Activated naive CD8-positive, alpha-beta T cell treated with anti-CD3 and anti-CD28 coated beads, Interleukin-2, amount 50 U/mL, for 16 hours (primary cell): ENCODE data around the gene FOXP1.
A peak's percentile ranks its signal among the peaks of the same experiment; 100 is the strongest.

Source experiments
- DNase-seq: peaks from one replicate; pipeline ENCODE4 v3.0.0-alpha.2; 2020; ENCODE audit warnings: low read depth, low spot score

The FOXP1 gene

GRCh38 chr3:71080517-71081083 lies 502.9 kb downstream of the FOXP1 start:
- no peak for DNase-seq

- DNase-seq, result no peak
These were observed 504.6 kb downstream of the FOXP1 start for GRCh38 chr3:71078723-71079525.

- DNase-seq, result no peak
These were observed 505.3 kb downstream of the FOXP1 start for GRCh38 chr3:71078199-71078598.

GRCh38 chr3:71077070-71077469 lies 506.5 kb downstream of the FOXP1 start:
- no peak for DNase-seq

GRCh38 chr3:71076361-71077002 lies 507.0 kb downstream of the FOXP1 start:
- no peak for DNase-seq

- DNase-seq, result no peak
These were observed 508.0 kb downstream of the FOXP1 start for GRCh38 chr3:71075494-71075893.

GRCh38 chr3:71074423-71074822 lies 509.1 kb downstream of the FOXP1 start:
- no peak for DNase-seq

GRCh38 chr3:71072986-71073385 lies 510.5 kb downstream of the FOXP1 start:
- DNase-seq, result no peak

- no peak for DNase-seq
These were observed 511.2 kb downstream of the FOXP1 start for GRCh38 chr3:71072287-71072686.

GRCh38 chr3:71070497-71071463 lies 512.7 kb downstream of the FOXP1 start:
- no peak for DNase-seq

GRCh38 chr3:71069797-71070196 lies 513.7 kb downstream of the FOXP1 start:
- no peak for DNase-seq

GRCh38 chr3:71067977-71068654 lies 515.4 kb downstream of the FOXP1 start:
- DNase-seq, result no peak

- DNase-seq, result no peak
These were observed 516.7 kb downstream of the FOXP1 start for GRCh38 chr3:71066849-71067261.

- no peak for DNase-seq
These were observed 517.2 kb downstream of the FOXP1 start for GRCh38 chr3:71066356-71066755.

- no peak for DNase-seq
These were observed 517.8 kb downstream of the FOXP1 start for GRCh38 chr3:71065764-71066013.

- DNase-seq, result no peak
These were observed 518.4 kb downstream of the FOXP1 start for GRCh38 chr3:71064956-71065763.

GRCh38 chr3:71064291-71064955 lies 519.1 kb downstream of the FOXP1 start:
- DNase-seq, result peak; percentile 30

- DNase-seq, result peak; percentile 34
These were observed 519.7 kb downstream of the FOXP1 start for GRCh38 chr3:71063773-71064290.

GRCh38 chr3:71062952-71063772 lies 520.4 kb downstream of the FOXP1 start:
- no peak for DNase-seq
